Liver (tissue), 9 donors: ENCODE data around the gene CEP95. TPM values are rescaled to one million over a fixed set of nuclear protein-coding genes. Genes with fewer than 3 reads are reported as not detected.

Experiments
- DNase-seq: peaks from one replicate; pipeline ENCODE4 v3.0.0-alpha.2; 2017; ENCODE audit warnings: low spot score
- H3K27ac ChIP-seq, 2 donors: one replicate each; pipeline ENCODE4 v1.7.0; 2013; ENCODE audit warnings: inconsistent platforms in 2 of 2, low read length in 2 of 2, control low read depth in 1 of 2, low read depth in 1 of 2, mild to moderate bottlenecking in 1 of 2
- H3K27me3 ChIP-seq, 4 donors: one replicate each; pipeline versions ENCODE4 v1.6.1 to v1.7.0; 2013; ENCODE audit warnings: low read length in 3 of 4, inconsistent platforms in 1 of 4, mild to moderate bottlenecking in 1 of 4, moderate library complexity in 1 of 4; ENCODE audit not compliant: control insufficient read depth in 4 of 4, insufficient read depth in 4 of 4
- H3K36me3 ChIP-seq, 4 donors: one replicate each; pipeline versions ENCODE4 v1.6.1 to v1.7.0; 2013; ENCODE audit warnings: low read length in 3 of 4, mild to moderate bottlenecking in 3 of 4, low read depth in 1 of 4, moderate library complexity in 1 of 4; ENCODE audit not compliant: control insufficient read depth in 4 of 4, insufficient read depth in 3 of 4
- H3K4me1 ChIP-seq, 4 donors: one replicate each; pipeline versions ENCODE4 v1.6.1 to v1.7.0; 2013; ENCODE audit warnings: low read length in 3 of 4, mild to moderate bottlenecking in 3 of 4, moderate library complexity in 1 of 4; ENCODE audit not compliant: control insufficient read depth in 4 of 4, insufficient read depth in 4 of 4
- H3K4me3 ChIP-seq, 3 donors: one replicate each; pipeline versions ENCODE4 v1.6.1 to v1.7.0; 2013; ENCODE audit warnings: low read length in 3 of 3, control low read depth in 1 of 3, low read depth in 1 of 3, mild to moderate bottlenecking in 1 of 3
- H3K9ac ChIP-seq, 2 donors: one replicate each; pipeline ENCODE4 v1.7.0; 2013; ENCODE audit warnings: low read length in 2 of 2, mild to moderate bottlenecking in 2 of 2, moderate library complexity in 2 of 2, control low read depth in 1 of 2, low read depth in 1 of 2
- H3K9me3 ChIP-seq, 4 donors: one replicate each; pipeline versions ENCODE4 v1.6.1 to v1.7.0; 2013; ENCODE audit warnings: low read length in 3 of 4; ENCODE audit not compliant: control insufficient read depth in 4 of 4
- ATF3 ChIP-seq: IDR thresholded peaks from 2 replicates; pipeline ENCODE4 v1.6.1; 2016; ENCODE audit warnings: antibody characterized with exemption
- CTCF ChIP-seq: fragments of 150-350 bp; IDR thresholded peaks from 2 replicates; pipeline ENCODE4 v1.5.1; 2017; ENCODE audit warnings: improper control_type of control experiment, low read depth, low read length; ENCODE audit not compliant: missing input control
- EGR1 ChIP-seq, 2 donors: IDR thresholded peaks; 2 replicates each; pipeline ENCODE4 v1.6.1; 2016 to 2018; ENCODE audit warnings: antibody characterized with exemption in 2 of 2, low read depth in 2 of 2
- FOXA1 ChIP-seq: IDR thresholded peaks from 2 replicates; pipeline ENCODE4 v1.6.1; 2016; ENCODE audit warnings: antibody characterized with exemption
- FOXA2 ChIP-seq: IDR thresholded peaks from 2 replicates; pipeline ENCODE4 v1.6.1; 2016; ENCODE audit warnings: antibody characterized with exemption
- GABPA ChIP-seq, 2 donors: IDR thresholded peaks in 1 of 2; conservative IDR thresholded peaks in 1 of 2; 2 replicates each; pipeline ENCODE4 v1.6.1; 2016; ENCODE audit warnings: antibody characterized with exemption in 2 of 2, mild to moderate bottlenecking in 1 of 2, moderate library complexity in 1 of 2
- HNF4A ChIP-seq, 2 donors: conservative IDR thresholded peaks; 2 replicates each; pipeline ENCODE4 v1.6.1; 2016; ENCODE audit warnings: antibody characterized with exemption in 2 of 2, mild to moderate bottlenecking in 2 of 2
- HNF4G ChIP-seq: IDR thresholded peaks from 2 replicates; pipeline ENCODE4 v1.6.1; 2016; ENCODE audit warnings: antibody characterized with exemption
- JUND ChIP-seq, 2 donors: IDR thresholded peaks; 2 replicates each; pipeline ENCODE4 v1.6.1; 2016; ENCODE audit warnings: antibody characterized with exemption in 2 of 2
- NR2F2 ChIP-seq: IDR thresholded peaks from 2 replicates; pipeline ENCODE4 v1.6.1; 2016; ENCODE audit warnings: antibody characterized with exemption
- RAD21 ChIP-seq, 2 donors: IDR thresholded peaks; 2 replicates each; pipeline ENCODE4 v1.6.1; 2016; ENCODE audit warnings: antibody characterized with exemption in 2 of 2, mild to moderate bottlenecking in 2 of 2
- RXRA ChIP-seq, 2 donors: IDR thresholded peaks; 2 replicates each; pipeline ENCODE4 v1.6.1; 2017 to 2018; ENCODE audit warnings: antibody characterized with exemption in 2 of 2, mild to moderate bottlenecking in 1 of 2
- SP1 ChIP-seq: IDR thresholded peaks from 2 replicates; pipeline ENCODE4 v1.6.1; 2018; ENCODE audit warnings: antibody characterized with exemption, mild to moderate bottlenecking
- TAF1 ChIP-seq: conservative IDR thresholded peaks from 2 replicates; pipeline ENCODE4 v1.6.1; 2016; ENCODE audit warnings: antibody characterized with exemption, mild to moderate bottlenecking
- YY1 ChIP-seq: IDR thresholded peaks from 2 replicates; pipeline ENCODE4 v1.6.1; 2016; ENCODE audit warnings: antibody characterized with exemption, mild to moderate bottlenecking
- WGBS: extraction: QIAGEN DNeasy Blood & Tissue Kit; methylation state at CpG from one replicate; pipeline ENCODE4 v1.1.7; 2013; 5-methylcytosine and 5-hydroxymethylcytosine counted together
- polyA plus RNA-seq, 2 donors: library from polyadenylated mRNA; stranded (reverse) in 1 of 2; unstranded in 1 of 2; fragments of 200-250 nt in 1 of 2; fragments of >200 nt in 1 of 2; fragmentation: Nextera tagmentation in 1 of 2; extraction: Ambion mirVana in 1 of 2; gene quantifications; one replicate each; pipeline versions ENCODE4 v1.2.1 to v1.2.3, GENCODE V29; 2013 to 2015
- total RNA-seq, 2 donors: library from RNA; depleted of rRNA; stranded (reverse); fragments of >200 nt; gene quantifications; one replicate each; pipeline ENCODE4 v1.2.3, GENCODE V29; 2014
- TF ChIP-seq, protein P1 (sequence below): IDR thresholded peaks from 2 replicates; pipeline ENCODE4 v1.6.1; 2016; ENCODE audit warnings: antibody characterized with exemption
- TF ChIP-seq, protein P2 (sequence below): IDR thresholded peaks from 2 replicates; pipeline ENCODE4 v1.6.1; 2016; ENCODE audit warnings: antibody characterized with exemption
- TF ChIP-seq, protein P3 (sequence below): IDR thresholded peaks from 2 replicates; pipeline ENCODE4 v1.6.1; 2016; ENCODE audit warnings: antibody characterized with exemption, mild to moderate bottlenecking
- donor health status: healthy.
- donor health status: healthy.
- donor health status: healthy.
- donor health status: healthy.
- donor health status: healthy.

The CEP95 gene
- total and polyA plus RNA-seq, 4 donors: 5.3 to 23.3 (median 11.0) TPM

GRCh38 chr17:64579917-64580316, 73.1 kb downstream of the CEP95 start:
- Histone ChIP-seq H3K27me3 (no peaks in the 10 kb centered on the region), H3K36me3 (peaks cover 6 to 22% (median 20%) of the 10 kb centered on the region in 4 donors), H3K9ac (no peak overlapping the region), H3K4me1 (no peaks in the 10 kb centered on the region), H3K9me3 (no peaks in the 10 kb centered on the region), H3K4me3 (no peak overlapping the region), H3K27ac (no peak overlapping the region)
- TF ChIP-seq GABPA (IDR thresholded peaks at IDR 0.05 in 1 of 2, conservative IDR thresholded peaks at IDR 0.05 in 1 of 2): no peak
- TF ChIP-seq, protein P1, sequence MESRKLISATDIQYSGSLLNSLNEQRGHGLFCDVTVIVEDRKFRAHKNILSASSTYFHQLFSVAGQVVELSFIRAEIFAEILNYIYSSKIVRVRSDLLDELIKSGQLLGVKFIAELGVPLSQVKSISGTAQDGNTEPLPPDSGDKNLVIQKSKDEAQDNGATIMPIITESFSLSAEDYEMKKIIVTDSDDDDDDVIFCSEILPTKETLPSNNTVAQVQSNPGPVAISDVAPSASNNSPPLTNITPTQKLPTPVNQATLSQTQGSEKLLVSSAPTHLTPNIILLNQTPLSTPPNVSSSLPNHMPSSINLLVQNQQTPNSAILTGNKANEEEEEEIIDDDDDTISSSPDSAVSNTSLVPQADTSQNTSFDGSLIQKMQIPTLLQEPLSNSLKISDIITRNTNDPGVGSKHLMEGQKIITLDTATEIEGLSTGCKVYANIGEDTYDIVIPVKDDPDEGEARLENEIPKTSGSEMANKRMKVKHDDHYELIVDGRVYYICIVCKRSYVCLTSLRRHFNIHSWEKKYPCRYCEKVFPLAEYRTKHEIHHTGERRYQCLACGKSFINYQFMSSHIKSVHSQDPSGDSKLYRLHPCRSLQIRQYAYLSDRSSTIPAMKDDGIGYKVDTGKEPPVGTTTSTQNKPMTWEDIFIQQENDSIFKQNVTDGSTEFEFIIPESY: no peak
- no peak for TF ChIP-seq JUND (IDR thresholded peaks at IDR 0.05)
- no peak for TF ChIP-seq NR2F2
- TF ChIP-seq RXRA (IDR thresholded peaks at IDR 0.05): no peak
- TF ChIP-seq, protein P2, sequence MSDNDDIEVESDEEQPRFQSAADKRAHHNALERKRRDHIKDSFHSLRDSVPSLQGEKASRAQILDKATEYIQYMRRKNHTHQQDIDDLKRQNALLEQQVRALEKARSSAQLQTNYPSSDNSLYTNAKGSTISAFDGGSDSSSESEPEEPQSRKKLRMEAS: no peak
- TF ChIP-seq, protein P3, sequence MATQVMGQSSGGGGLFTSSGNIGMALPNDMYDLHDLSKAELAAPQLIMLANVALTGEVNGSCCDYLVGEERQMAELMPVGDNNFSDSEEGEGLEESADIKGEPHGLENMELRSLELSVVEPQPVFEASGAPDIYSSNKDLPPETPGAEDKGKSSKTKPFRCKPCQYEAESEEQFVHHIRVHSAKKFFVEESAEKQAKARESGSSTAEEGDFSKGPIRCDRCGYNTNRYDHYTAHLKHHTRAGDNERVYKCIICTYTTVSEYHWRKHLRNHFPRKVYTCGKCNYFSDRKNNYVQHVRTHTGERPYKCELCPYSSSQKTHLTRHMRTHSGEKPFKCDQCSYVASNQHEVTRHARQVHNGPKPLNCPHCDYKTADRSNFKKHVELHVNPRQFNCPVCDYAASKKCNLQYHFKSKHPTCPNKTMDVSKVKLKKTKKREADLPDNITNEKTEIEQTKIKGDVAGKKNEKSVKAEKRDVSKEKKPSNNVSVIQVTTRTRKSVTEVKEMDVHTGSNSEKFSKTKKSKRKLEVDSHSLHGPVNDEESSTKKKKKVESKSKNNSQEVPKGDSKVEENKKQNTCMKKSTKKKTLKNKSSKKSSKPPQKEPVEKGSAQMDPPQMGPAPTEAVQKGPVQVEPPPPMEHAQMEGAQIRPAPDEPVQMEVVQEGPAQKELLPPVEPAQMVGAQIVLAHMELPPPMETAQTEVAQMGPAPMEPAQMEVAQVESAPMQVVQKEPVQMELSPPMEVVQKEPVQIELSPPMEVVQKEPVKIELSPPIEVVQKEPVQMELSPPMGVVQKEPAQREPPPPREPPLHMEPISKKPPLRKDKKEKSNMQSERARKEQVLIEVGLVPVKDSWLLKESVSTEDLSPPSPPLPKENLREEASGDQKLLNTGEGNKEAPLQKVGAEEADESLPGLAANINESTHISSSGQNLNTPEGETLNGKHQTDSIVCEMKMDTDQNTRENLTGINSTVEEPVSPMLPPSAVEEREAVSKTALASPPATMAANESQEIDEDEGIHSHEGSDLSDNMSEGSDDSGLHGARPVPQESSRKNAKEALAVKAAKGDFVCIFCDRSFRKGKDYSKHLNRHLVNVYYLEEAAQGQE: no peak
- TF ChIP-seq SP1: no peak
- no peak for TF ChIP-seq HNF4A (conservative IDR thresholded peaks at IDR 0.05)
- TF ChIP-seq CTCF: no peak
- no peak for TF ChIP-seq RAD21 (IDR thresholded peaks at IDR 0.05)
- no peak for TF ChIP-seq ATF3
- no peak for TF ChIP-seq YY1
- no peak for TF ChIP-seq EGR1 (IDR thresholded peaks at IDR 0.05; ENCODE audit: low read depth in 2 of 2)
- no peak for TF ChIP-seq FOXA1
- TF ChIP-seq HNF4G: no peak
- TF ChIP-seq TAF1: no peak
- no peak for TF ChIP-seq FOXA2
- DNase-seq: no peak
- 93% methylated on average over 1 of the region's 1 CpG for WGBS
